Stimulated activated CD4-positive, alpha-beta T cell treated with anti-CD3 and anti-CD28 coated beads, Interleukin-12 subunit alpha, Interleukin-12 subunit beta, amount 100 ng/mL, for 24 hours (primary cell): ENCODE measurements around the gene FAM120A.
"Not testable (repeated sequence)": the region's sequence is repeated elsewhere in the genome, so short reads cannot be mapped to it uniquely, and the experiment has no call there.

ENCODE experiments used
- DNase-seq, 2 experiments: peaks; one replicate each; pipeline ENCODE4 v3.0.0-alpha.2; 2020; ENCODE audit warnings: low read depth in 2 of 2

The FAM120A gene

GRCh38 chr9:93511228-93511627 is 59.7 kb downstream of the FAM120A start:
- DNase-seq, result not testable (repeated sequence)

- not testable (repeated sequence) for DNase-seq
Observed at GRCh38 chr9:93512170-93512812, 60.8 kb downstream of the FAM120A start.

DNA sequence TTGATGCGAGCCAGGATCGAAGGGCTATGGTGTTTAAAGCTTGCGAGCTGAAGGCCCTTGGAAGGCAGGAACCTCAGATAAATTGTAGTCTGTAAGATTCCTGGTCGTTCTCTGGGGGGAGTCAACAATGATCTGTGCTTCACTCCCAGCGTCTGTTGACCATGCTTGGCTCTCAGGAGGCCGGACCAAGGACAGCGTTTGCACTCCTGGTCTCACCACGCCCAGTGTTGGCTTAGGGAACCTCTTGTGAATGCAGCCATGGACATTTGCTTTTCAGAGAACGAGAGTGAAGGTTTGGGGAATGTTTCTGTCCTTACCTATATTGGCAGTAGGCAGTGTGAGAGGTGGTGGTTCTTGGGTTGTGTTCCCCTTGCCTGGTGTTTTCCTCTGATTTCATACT is 62.1 kb downstream of the FAM120A start:
- DNase-seq, result no peak

- DNase-seq, result no peak
Observed at GRCh38 chr9:93517331-93517730, 65.8 kb downstream of the FAM120A start.

GRCh38 chr9:93520523-93520922 is 69.0 kb downstream of the FAM120A start:
- DNase-seq, result no peak

DNA sequence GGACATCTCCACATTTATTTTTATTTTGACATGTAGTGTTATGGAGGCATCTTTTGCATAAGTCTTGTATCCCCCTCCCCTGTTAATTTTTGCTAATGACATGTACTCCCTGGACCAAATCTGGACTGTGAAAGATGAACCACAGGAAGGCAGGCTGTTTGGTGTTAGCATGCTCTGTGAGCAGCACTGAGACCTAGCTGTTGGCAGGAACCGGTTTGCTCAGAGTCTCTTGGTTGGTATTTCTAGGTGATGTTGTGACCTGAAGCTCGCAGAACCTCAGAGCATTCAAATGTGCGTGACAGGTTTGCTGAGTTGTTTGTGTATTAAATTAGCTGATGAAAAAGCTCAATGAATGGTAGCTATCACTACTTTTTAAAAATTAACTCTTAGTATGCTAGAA is 71.3 kb downstream of the FAM120A start:
- DNase-seq, result no peak

DNA sequence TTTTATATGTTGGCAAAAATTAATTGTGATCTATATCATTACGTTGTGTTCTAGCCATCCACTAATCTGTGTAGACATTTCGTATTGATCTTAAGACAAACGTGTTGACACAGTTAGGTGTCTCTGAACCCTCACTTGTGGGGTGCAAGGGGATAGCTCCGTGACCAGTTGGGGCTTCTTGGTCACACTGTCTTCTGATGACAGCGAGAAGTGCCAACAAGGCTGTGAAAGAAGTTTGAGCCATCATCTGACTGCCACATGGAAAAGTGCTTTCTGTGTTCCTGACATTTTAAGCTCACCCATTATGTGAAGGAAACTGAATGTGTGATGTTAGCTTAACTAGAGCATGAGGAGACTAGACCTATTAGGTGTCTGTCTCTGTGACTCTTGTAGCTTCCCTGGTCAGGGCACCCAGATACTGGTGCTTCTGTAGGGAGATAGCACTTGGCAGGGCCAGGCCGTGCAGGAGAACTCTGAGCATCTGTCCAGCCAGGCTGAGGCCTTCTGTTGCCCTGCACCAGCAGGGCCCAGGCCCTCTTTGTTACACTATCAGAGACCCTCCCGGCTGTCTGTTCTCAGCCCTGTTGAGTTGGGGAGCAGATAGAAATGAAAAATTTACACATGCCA is 72.1 kb downstream of the FAM120A start:
- no peak for DNase-seq

- DNase-seq, result no peak
Observed at GRCh38 chr9:93525476-93525875, 74.0 kb downstream of the FAM120A start.

DNA sequence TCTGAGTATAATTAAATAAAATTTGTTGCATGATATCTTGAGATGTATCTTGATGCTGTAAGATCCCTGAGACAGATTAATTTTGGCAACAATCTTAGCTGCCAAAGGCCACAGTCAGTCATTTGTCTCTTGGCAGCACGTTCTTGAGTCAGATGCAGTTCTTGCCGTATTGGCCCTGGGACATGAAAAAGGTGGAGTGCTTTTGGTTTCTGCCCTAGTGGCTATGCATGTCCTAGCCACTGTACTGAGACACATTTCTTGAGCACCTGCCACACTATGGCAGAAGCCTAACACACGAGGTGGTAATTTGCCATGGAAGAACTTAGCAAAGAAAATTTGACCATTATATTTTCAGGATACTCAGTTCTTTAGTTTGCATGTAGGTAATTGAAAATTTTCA is 79.9 kb downstream of the FAM120A start:
- DNase-seq, result no peak

- DNase-seq, result no peak
Observed at GRCh38 chr9:93532141-93532540, 80.7 kb downstream of the FAM120A start.

GRCh38 chr9:93533863-93534262 is 82.4 kb downstream of the FAM120A start:
- DNase-seq, result no peak

DNA sequence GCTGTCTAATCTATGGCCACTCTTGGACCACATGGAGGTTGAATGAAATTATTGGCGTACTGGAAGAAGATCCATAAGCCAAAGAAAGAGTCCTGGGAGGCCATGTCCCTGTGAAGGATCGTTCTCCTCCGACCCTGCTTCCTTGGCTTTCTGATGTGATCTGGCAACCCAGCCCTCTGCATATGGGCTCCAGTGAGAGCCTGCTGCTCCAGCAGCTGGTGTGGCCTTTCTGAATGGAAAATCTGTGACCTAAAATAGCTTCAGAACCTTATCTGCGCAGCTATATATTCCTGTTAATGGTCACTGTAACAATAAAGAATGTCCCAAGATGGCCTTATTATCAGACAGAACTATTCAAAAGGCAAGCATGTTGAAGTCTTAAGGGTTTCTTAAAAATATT is 84.7 kb downstream of the FAM120A start:
- no peak for DNase-seq

GRCh38 chr9:93536874-93537273 is 85.4 kb downstream of the FAM120A start:
- DNase-seq, result no peak

GRCh38 chr9:93540305-93540704 is 88.8 kb downstream of the FAM120A start:
- DNase-seq, result no peak

GRCh38 chr9:93541005-93541404 is 89.5 kb downstream of the FAM120A start:
- no peak for DNase-seq

DNA sequence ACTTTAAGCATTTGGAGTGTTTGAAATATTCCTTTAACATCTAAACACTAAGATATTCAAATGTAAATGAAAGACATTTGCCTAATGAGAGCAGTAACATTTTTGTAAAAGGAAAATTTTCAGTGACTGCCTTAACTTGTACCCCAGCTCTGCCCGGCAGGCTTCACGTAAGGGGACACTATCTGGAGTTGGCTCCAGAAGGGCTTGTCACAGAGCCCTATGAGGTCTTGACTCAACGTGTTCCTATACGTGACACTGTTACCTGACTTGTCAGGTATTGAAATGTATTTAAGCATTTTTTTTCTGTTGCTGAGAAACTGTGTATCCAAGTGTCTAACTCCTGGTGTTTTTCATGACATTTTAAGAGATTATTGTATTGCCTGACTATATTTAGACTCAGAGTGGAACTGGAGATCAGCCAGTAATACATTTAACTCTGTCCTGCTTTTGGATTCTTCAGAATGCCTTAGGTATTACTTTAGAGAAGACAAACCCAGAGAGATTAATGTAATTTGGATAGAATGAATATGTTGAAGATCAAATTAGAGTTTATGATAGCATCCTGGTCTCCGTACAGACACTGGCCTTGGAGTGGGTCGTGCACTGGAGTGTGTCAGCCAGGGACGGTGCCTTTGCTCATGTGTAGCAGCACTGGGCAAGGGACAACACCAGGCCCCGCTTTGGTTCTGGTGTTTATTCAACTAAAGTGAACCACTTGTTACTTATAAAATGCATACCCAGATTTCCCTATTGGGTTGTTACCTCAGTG is 90.3 kb downstream of the FAM120A start:
- DNase-seq, result no peak

DNA sequence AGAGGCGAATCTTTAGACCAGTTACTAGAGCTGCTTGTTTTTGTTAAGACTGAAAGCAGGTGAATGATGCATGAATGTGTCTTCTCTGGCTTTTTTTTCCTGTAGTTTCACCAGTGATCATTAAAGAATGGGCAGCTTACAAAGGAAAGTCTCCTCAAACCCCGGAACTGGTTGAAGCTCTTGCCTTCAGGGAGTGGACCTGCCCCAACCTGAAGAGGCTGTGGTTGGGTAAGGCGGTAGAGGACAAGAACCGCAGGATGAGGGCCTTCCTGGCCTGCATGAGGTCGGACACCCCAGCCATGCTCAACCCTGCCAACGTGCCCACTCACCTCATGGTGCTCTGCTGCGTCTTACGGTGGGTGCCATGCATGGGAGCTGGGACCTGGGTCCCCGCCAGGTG is 91.6 kb downstream of the FAM120A start:
- no peak for DNase-seq

- DNase-seq, result no peak
Observed at GRCh38 chr9:93546356-93546755, 94.9 kb downstream of the FAM120A start.

GRCh38 chr9:93549611-93550010 is 98.1 kb downstream of the FAM120A start:
- DNase-seq, result no peak

GRCh38 chr9:93552923-93553322 is 101.4 kb downstream of the FAM120A start:
- DNase-seq, result no peak

DNA sequence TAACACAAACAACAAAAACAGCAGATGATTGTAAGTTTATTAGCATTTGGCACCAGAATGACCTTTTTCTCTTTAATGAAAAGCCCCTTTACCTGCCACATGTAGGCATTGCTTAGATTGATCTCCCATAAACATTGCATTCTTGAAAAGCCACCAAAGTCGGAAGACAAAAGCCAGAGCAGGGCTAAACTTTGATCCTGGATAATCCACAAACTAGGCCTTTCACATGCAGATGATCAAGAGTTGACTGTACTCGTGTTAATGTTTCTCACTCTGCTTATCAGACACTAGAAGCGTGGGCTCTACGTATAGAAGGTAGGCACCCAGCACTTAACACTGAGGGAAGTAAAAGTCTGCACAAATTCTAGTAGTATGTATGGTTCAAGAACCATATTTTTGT is 103.9 kb downstream of the FAM120A start:
- no peak for DNase-seq

GRCh38 chr9:93557366-93558137 is 106.1 kb downstream of the FAM120A start:
- no peak for DNase-seq
